HG03108 (cell line): Measurements from ENCODE around the gene CFAP299.
A peak's percentile ranks its signal among the peaks of the same experiment; 100 is the strongest.
"Not testable (repeated sequence)": the region's sequence is repeated elsewhere in the genome, so short reads cannot be mapped to it uniquely, and the experiment has no call there.

Experiments
- ATAC-seq: cut with Tn5 transposase; IDR thresholded peaks from one replicate; pipeline ENCODE4 v1.9.1; 2021; ENCODE audit warnings: moderate library complexity; ENCODE audit not compliant: unreplicated experiment

Gene CFAP299

DNA sequence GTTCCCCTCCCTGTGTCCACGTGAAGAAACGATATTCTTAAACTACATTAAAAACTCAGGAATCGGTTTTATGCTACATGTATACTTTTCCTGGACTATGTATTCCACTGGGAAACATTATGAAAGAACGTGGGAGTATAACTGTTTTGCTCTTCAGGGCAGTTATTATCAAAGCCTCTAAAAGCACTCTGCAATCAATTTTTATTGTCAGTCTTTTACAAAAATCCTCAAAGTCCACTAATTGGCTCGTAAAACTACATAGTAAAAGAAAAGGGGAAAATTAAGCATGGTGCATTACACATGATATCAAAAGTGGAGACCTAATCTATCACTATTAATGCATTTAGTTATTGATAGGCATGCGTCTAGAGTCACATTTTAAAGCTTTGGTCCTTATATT lies 11.4 kb upstream of the CFAP299 start:
- no peak for ATAC-seq

DNA sequence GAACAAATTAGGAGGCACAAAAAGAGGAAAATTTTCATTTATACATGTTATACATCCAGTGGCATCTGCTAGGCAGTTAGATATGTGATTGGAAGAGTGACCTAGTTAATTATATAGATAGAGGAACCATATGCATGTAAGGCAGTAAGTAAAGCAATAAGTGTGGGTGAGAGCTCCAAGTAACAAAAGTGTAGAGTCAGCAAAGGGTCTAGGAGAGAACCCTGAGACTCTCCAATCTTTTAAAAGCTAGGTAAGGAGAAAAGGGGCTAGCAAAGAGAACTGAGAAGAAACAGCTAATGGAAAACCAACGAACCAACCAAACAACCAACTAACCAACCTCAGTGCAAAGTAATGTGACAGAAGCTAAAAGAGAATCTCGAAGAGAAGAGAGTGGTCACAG lies 3.8 kb upstream of the CFAP299 start:
- ATAC-seq = no peak

DNA sequence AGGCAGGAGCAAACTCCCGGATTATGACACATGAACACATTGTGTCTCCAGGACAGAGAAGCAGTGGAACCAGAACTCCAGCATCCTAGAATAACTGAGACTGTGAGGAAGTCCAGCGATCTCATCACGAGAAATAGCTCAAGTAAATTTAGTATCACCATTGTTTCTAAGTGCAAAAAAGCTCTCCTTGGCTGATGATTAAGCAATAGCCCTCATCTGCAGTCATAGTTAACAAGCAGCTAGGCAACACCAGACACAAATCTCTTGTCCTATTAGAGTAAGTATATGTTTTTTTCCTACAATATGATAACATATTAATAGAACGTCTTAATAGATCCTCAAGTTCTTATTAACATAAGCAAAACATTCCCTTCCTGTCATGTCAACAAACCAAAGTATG lies 2.4 kb upstream of the CFAP299 start:
- no peak for ATAC-seq

DNA sequence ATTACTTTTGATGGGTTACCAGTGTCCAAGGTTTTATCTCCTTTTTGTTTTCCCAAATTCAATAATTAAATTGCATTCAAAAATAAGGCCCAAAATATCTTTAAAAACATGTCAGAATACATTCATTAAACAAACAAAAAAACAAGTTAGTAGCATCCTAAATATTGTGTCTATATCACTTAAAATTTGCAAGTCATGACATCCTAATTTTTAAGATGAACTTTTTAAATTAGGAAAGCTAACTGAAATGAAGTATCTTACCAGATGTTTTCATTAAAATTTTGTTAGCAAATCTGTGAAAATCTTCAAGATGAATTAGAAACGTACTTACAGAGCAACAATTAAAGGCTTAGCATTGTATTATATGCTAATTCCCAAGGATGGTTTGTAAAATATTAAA lies 962 bp upstream of the CFAP299 start:
- ATAC-seq = no peak

DNA sequence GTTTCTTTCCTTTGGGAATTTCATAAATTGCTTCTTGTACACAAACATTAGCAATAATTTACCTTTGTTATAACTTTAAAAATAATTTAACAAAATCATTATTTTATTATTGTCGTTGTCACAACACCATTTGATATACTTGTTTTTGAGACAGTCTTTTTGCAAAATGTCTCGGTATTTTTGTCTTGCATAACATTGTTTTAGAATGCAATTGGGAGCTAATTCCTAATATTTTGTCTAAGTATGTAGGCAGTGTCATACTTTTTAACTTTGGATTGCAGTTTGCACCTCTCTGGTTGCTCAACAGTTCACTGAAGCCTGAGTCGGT lies 340 bp upstream of the CFAP299 start:
- no peak for ATAC-seq

DNA sequence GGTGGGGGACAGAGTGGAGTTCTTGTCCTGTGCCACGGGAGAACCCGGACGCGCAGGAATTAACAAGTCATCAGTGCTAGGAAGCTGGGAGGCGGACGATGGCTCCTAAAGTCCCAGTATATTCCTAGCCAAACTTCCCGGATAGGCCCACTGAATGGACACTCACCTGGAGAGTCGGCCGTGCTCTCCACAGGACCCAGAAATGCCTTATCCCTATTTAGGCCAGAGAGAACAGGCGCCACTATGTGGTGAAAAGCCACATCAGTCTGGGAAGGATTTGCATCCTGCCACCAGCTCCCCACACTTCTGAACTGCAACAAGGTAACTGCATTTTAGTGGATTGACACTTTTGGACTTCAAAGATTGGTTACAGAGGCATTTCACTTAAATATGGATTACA lies 1.1 kb downstream of the CFAP299 start:
- ATAC-seq = no peak

DNA sequence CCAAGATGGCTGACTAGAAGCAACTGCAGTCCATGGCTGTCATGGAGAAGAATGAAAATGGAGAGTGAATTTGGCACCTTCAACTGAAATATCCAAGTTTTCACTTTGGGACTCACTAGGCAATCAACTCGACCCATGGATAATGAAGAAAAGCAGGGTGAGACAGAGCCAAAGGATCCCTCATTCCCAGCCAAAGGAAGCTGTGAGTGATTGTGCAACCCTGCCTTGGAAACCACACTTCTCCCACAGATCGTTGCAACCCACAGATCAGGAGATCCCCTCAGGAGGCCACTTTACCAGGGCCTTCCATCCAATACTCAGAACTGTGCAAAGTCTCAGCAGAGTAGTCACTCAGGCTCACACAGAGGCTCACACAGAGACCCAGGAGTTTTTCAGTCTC lies 4.5 kb downstream of the CFAP299 start:
- ATAC-seq = no peak

DNA sequence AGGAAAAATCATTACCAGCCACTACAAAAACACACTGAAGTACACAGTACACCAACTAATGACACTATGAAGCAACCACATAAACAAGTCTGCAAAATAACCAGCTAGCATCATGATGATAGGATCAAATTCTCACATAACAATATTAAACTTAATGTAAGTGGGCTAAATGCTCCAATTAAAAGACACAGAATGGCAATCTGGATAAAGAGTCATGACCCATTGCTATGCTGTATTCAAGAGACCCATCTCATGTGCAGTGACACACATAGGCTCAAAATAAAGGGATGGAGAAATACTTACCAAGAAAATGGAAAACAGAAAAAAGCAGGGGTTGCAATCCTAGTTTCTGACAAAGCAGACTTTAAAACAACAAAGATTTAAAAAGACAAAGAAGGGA lies 7.2 kb downstream of the CFAP299 start:
- not testable (repeated sequence) for ATAC-seq

DNA sequence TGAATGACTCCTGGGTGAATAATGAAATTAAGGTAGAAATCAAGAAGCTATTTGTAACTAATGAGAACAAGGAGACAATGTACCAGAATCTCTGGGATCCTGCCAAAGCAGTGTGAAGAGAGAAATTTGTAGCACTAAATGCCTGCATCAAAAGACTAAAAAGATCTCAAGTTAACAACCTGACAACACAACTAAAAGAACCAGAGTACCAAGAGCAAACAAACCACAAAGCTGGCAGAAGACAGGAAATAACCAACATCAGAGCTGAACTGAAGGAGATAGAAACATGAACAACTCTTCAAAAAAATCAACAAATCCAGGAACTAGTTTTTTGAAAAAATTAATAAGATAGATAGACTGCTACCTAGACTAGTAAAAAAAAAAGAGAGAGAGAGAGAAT lies 8.4 kb downstream of the CFAP299 start:
- ATAC-seq = no peak

DNA sequence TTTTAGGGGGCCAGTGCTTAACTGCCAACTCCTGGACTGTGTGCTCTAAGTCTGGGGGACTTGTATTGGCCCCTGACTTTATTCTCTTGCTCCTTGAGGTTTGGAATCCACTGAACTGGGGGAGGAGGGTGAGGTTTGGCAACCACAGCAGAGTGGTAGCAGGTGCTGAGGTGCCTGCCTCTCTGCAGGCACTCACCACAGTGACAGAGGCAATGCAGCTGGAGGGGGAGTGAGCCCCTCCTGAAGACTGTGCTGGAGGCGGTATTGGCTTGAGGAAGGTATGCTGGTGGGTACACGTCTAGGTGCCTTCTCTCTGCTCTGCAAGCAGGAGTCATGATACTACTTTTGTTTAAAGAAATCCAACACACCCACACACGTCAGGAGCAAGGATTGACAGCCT lies 24.6 kb downstream of the CFAP299 start:
- no peak for ATAC-seq

DNA sequence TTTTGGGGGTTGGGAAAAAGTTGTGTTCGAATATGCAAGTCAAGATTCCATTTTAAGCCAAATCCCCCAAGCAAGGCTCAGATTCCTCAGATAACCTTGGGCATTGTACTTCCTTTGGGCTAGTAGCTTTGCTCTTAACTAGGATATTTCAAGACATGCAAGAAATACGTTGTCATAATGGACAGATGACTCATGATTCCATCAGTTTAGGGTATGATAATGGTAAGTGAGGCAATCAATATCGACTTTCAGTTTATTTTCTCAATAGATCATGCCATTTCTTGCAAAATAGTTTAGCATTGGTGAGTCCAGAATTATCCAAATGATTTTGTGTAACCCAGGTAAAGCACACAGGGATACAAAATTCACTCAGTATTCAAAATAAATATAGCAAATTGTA lies 25.4 kb downstream of the CFAP299 start:
- no peak for ATAC-seq

DNA sequence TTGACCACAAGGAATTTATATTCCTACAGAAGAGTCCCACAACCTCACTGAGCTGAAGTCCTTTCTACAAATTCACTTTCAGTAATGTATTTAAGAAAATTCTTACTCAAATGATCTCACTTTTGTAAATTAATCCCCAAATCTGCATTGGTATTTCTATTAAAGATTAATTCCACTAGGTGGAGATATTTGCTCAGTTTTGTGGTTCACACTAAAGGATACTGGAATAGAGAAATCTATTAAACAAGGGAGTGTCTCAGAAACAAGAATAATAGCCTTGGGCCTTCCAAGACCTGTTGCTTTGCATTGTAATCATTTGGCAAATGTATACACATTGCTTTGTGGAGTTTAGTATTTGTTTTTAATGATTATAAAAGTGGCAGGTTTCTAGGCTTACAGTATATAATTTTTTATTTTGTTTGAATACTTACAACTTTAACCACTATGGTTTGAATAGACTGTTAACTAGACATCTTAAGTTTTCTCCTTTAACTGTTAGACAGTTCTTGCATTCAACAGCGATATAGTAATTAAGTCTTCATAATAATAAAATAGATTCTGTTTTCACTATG lies 25.9 kb downstream of the CFAP299 start:
- no peak for ATAC-seq

DNA sequence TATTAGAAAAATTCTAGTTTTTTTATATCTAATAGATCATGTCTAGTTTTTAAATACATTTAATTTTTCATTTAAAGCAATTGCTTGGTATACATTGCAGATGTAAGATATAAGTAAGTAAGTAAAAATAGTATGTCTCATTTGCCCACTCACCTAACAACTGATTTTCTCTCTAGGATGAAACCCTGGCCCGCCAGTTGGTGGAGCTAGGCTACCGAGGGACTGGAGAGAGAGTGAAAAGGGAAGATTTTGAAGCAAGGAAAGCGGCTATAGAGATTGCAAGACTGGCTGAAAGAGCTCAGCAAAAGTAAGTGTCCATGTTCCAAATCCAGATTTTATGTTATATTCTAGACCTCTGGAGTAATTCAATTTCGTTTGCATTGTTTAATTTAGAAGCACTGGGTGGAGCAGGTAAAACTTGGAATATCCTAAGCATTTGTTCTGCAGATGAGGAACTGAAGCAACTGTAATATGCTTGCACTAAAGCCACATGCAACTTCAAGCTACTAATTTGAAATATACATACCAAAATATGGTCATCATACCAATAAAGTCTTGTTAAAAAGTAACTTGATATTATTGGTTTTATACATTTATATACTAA lies 27.1 kb downstream of the CFAP299 start:
- ATAC-seq = peak; percentile 60

DNA sequence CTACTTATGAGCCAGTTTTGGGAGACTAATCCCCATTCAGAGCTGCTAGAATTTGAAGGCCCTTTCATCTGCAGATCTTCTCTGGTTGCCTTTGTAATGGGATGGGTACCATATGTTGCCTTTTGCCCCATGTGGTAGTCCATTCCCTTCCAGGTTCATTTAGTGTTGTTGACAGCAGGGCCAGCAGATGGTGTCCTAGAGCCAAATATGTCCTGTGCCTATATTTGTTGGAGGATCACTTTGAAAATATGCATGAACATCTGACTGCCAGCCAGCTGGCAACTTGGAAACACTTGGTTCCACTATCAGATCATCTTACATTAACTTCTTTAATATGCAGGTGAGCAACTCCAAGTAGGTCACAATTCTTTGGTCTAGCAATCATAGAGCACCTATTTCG lies 30.4 kb downstream of the CFAP299 start:
- peak; percentile 63 for ATAC-seq

DNA sequence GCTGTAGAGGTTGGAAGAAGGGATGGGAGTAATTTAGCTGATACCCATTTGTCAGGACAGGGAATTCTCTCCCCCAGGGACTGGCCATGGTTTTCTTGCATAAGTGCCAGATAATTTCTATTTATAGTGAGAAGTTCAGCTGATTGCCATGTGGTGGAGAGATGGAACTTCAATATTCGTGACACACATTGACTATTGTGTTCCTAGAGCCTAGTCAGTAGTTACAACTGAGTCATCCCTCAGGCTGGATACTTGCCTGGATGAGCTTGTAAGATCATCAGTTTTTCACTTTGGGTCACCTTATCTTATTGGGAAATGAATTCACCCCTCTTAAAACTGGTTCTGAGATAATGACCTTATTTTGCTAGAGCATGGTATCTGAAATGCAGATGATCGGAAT lies 32.2 kb downstream of the CFAP299 start:
- ATAC-seq = no peak

DNA sequence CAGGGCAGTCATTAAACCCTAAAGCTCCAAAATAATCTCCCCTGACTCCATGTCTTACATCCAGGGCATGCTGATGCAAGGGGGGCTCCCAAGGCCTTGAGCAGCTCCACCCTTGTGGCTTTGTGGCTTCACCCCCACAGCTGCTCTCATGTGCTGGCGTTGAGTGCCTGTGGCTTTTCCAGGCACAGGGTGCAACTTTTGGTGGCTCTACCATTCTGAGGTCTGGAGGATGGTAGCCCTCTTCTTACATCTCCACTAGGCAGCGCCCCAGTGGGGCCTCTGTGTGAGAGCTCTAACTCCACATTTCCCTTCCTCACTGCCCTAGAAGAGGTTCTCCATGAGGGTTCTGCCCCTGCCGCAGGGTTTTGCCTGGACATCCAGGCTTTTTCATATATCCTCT lies 35.1 kb downstream of the CFAP299 start:
- ATAC-seq = no peak

DNA sequence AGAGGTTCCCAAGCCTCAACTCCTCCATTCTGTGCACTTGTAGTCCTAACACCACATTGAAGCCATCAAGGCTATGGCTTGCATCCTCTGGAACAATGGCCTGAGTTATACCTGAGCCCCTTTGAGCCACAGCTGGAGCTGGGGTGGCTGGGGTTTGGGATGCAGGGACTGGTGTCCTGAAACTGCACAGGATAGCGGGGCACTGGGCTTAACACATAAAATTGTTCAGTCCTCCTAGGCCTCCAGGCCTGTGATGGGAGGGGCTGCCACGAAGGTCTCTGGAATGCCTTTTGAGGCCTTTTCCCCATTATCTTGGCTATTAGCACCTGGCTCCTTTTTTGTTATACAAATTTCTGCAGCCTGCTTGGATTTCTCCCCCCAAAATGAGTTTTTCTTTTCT lies 35.5 kb downstream of the CFAP299 start:
- ATAC-seq = no peak

DNA sequence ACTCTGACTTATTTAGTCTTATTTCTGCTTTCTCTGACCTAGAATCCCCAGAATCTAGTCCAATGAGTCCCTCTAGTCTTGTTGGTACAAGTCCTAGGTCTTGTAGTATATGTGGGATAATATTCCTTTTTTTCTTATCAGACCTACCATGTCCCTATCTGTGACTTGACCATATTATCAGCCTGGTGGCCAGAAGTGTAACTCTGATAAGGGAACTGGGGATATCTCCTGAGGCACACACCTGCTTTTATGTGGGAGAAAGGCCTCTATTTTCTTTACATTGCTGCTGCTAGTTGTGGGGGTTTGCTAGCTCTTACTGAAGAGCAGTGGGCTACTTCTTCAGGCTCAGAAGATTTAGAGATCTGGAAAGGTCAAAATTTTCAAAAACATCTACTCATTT lies 38.6 kb downstream of the CFAP299 start:
- ATAC-seq = no peak

DNA sequence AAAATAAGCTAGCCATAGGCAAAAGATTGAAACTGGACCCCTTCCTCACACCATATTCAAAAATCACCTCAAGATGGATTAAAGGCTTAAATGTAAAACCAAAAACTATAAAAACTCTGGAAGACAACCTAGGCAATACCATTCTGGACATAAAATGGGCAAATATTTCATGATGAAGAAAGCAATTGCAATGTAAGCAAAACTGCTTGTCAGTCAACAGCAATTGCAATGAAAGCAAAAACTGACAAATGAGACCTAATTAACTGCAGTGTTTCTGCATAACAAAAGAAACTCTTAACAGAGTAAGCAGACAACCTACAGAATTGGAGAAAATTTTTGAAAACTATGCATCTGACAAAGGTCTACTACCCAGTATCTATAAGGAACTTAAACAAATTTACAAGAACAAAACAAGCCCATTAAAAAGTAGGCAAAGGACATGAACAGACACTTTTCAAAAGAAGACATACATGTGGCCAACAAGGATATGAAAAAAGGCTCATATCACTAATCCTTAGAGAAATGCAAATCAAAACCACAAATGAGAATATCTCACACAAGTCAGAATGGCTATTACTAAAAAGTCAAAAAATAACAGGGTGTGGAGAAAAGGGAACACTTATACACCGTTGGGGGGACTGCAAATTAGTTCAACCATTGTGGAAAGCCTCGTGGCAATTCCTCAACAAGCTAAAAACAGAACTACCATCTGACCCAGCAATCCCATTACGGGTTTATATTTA lies 46.7 kb downstream of the CFAP299 start:
- no peak for ATAC-seq

DNA sequence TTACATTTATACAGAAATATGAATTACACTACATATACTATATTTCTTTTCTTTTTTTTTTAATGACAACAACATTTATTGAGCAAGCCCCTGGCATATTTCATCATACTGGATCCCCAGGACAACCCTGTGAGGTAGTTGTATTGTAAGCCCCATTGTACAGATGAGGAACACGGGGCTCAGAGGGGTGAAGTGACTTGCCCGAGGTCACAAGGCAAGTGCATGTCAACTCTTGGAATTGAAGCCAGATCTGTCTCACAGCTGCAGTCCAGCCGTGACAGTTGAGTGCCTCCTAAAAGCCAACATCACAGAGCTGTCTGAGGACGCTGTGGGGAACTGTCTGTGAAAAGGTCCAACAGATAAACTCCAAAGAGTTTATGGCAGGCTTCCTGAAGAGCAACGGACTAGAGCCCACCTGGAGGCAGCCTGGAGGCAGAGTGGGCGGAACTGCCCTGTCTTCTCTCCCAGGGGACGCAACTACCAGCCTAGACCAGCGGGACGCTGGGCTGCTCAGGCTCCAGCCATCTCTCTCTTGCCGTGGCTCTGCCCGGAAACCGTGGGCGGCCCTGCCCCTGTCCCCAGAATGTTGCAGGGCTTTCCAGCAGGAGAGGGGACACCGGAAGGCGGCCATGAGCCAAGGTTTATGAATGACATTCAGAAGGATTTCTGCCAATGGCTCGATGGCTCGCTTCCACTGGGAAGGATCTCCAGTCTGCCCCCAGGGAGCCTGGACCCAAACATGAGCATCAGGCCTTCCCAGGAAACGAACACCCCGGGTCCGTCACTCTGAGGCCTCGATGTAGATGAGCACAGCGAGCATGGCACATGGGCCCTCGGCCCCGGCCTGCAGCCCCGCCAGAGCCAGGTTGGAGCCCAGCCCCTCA lies 50.1 kb downstream of the CFAP299 start:
- ATAC-seq = no peak

DNA sequence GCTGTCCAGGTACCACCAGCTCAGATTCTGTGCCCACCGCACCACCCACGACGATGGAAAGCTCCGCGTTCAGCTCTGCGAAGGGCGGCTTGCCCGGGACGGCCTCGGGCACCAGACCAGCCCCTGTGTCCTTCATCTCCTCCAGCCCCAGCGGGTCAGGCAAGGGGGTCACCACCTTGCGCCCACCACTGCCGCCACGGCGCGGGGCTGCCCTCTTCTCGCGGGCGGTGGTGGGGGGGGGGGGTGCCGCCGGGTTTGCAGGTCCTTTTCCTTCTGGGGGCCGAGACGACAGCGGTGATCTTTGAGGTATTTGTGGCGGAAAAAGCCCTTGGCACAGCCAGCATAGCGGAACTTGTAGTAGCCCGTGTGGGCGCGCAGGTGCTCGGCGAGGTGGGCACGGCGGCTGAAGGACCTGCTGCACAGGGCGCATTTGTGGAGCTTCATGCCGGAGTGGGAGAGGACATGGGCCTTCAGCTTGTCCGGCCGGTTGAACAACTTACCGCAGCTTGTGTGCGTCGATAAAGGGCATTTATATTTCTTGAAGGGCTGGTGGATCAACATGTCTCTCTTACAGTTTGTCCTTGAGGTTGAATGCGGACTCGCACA lies 50.9 kb downstream of the CFAP299 start:
- ATAC-seq = no peak
